H9 (cell line): Measurements from ENCODE around the gene LINGO4. TPM values are rescaled to one million over a fixed set of nuclear protein-coding genes. Genes with fewer than 3 reads are reported as not detected.

Experiments
- DNase-seq: peaks from one replicate; pipeline ENCODE4 v3.0.0-alpha.2; 2017
- H2AFZ ChIP-seq: one replicate; pipeline ENCODE4 v1.6.1; 2013; ENCODE audit warnings: mild to moderate bottlenecking, low read length, control low read depth, moderate library complexity
- H2AK5ac ChIP-seq: 2 replicates; pipeline ENCODE4 v1.6.1; 2013; ENCODE audit warnings: low read length, control low read depth, mixed read lengths; ENCODE audit not compliant: insufficient read length
- H2BK120ac ChIP-seq: one replicate; pipeline ENCODE4 v1.6.1; 2013; ENCODE audit warnings: low read depth, mild to moderate bottlenecking, low read length, control low read depth, inconsistent platforms; ENCODE audit not compliant: poor library complexity, severe bottlenecking
- H2BK12ac ChIP-seq: 2 replicates; pipeline ENCODE4 v1.6.1; 2013; ENCODE audit warnings: low read length, control low read depth, mixed read lengths, low read depth; ENCODE audit not compliant: insufficient read length
- H2BK15ac ChIP-seq: 2 replicates; pipeline ENCODE4 v1.6.1; 2013; ENCODE audit warnings: low read depth, low read length, control low read depth
- H2BK20ac ChIP-seq: one replicate; pipeline ENCODE4 v1.6.1; 2013; ENCODE audit warnings: low read depth, mild to moderate bottlenecking, low read length, control low read depth, inconsistent platforms; ENCODE audit not compliant: poor library complexity, severe bottlenecking
- H2BK5ac ChIP-seq: 2 replicates; pipeline ENCODE4 v1.6.1; 2013; ENCODE audit warnings: low read length, control low read depth, mixed read lengths; ENCODE audit not compliant: insufficient read length
- H3K14ac ChIP-seq: 2 replicates; pipeline ENCODE4 v1.6.1; 2013; ENCODE audit warnings: low read length, control low read depth; ENCODE audit not compliant: insufficient read depth
- H3K18ac ChIP-seq: 2 replicates; pipeline ENCODE4 v1.6.1; 2013; ENCODE audit warnings: low read depth, mild to moderate bottlenecking, mixed read lengths, low read length, control low read depth; ENCODE audit not compliant: insufficient read length
- H3K23ac ChIP-seq: 2 replicates; pipeline ENCODE4 v1.6.1; 2013; ENCODE audit warnings: low read length, control low read depth, mixed read lengths, low read depth; ENCODE audit not compliant: insufficient read length
- H3K23me2 ChIP-seq: 2 replicates; pipeline ENCODE4 v1.6.1; 2013; ENCODE audit warnings: low read depth, mild to moderate bottlenecking, mixed read lengths, low read length, control low read depth; ENCODE audit not compliant: insufficient read length, poor library complexity, severe bottlenecking
- H3K27ac ChIP-seq: 2 replicates; pipeline ENCODE4 v1.5.1; 2013; ENCODE audit warnings: low read length, control low read depth, mixed read lengths, low read depth; ENCODE audit not compliant: insufficient read length
- H3K27me3 ChIP-seq: 2 replicates; pipeline ENCODE4 v1.6.1; 2013; ENCODE audit warnings: low read length, control low read depth, inconsistent platforms; ENCODE audit not compliant: insufficient read depth
- H3K4ac ChIP-seq: 2 replicates; pipeline ENCODE4 v1.6.1; 2013; ENCODE audit warnings: low read depth, mild to moderate bottlenecking, control low read depth, inconsistent platforms, low read length, moderate library complexity
- H3K4me1 ChIP-seq: 2 replicates; pipeline ENCODE4 v1.6.1; 2013; ENCODE audit warnings: low read length, control low read depth, inconsistent platforms; ENCODE audit not compliant: insufficient read depth
- H3K4me2 ChIP-seq: 2 replicates; pipeline ENCODE4 v1.6.1; 2013; ENCODE audit warnings: low read length, control low read depth, mixed read lengths; ENCODE audit not compliant: insufficient read length, insufficient read depth
- H3K56ac ChIP-seq: 2 replicates; pipeline ENCODE4 v1.6.1; 2013; ENCODE audit warnings: low read depth, mild to moderate bottlenecking, mixed read lengths, low read length, control low read depth; ENCODE audit not compliant: insufficient read length
- H3K79me1 ChIP-seq: 2 replicates; pipeline ENCODE4 v1.6.1; 2013; ENCODE audit warnings: low read depth, mild to moderate bottlenecking, moderate library complexity, low read length, control low read depth, inconsistent platforms; ENCODE audit not compliant: insufficient read depth, poor library complexity, severe bottlenecking
- H3K79me2 ChIP-seq: 2 replicates; pipeline ENCODE4 v1.6.1; 2013; ENCODE audit warnings: low read length, control low read depth, inconsistent platforms; ENCODE audit not compliant: insufficient read depth
- H3K9ac ChIP-seq: 2 replicates; pipeline ENCODE4 v1.6.1; 2013; ENCODE audit warnings: low read length, control low read depth, mixed read lengths; ENCODE audit not compliant: insufficient read length; ENCODE audit errors: extremely low read depth
- H3K9me3 ChIP-seq: one replicate; pipeline ENCODE4 v1.6.1; 2013; ENCODE audit warnings: low read depth, low read length, inconsistent platforms; ENCODE audit not compliant: control insufficient read depth
- H3T11ph ChIP-seq: one replicate; pipeline ENCODE4 v1.6.1; 2013; ENCODE audit warnings: mild to moderate bottlenecking, low read length, control low read depth, inconsistent platforms
- H4K20me1 ChIP-seq: one replicate; pipeline ENCODE4 v1.6.1; 2013; ENCODE audit not compliant: control insufficient read depth, insufficient read length, insufficient read depth
- H4K5ac ChIP-seq: 2 replicates; pipeline ENCODE4 v1.6.1; 2013; ENCODE audit warnings: low read depth, mild to moderate bottlenecking, mixed read lengths, low read length, control low read depth; ENCODE audit not compliant: insufficient read length
- H4K8ac ChIP-seq: replicated peaks from 2 replicates; pipeline ENCODE4 v1.6.1; 2013; ENCODE audit warnings: low read length, control low read depth, mixed read lengths, low read depth; ENCODE audit not compliant: insufficient read length
- H4K91ac ChIP-seq: 2 replicates; pipeline ENCODE4 v1.6.1; 2013; ENCODE audit warnings: low read depth, mild to moderate bottlenecking, moderate library complexity, mixed read lengths, low read length, control low read depth; ENCODE audit not compliant: insufficient read length
- H3K27ac Mint-ChIP-seq, 3 experiments: 2 replicates in 2 of 3; 3 replicates in 1 of 3; pipeline ENCODE4 v1.8.0; 2020 to 2021; ENCODE audit warnings: mixed read lengths in 3 of 3, mild to moderate bottlenecking in 1 of 3, moderate library complexity in 1 of 3
- H3K27me3 Mint-ChIP-seq: 2 replicates; pipeline ENCODE4 v1.8.0; 2021; ENCODE audit warnings: low read depth, mild to moderate bottlenecking, moderate library complexity, mixed read lengths
- H3K36me3 Mint-ChIP-seq, 3 experiments: 2 replicates in 2 of 3; 3 replicates in 1 of 3; pipeline ENCODE4 v1.8.0; 2020 to 2021; ENCODE audit warnings: low read depth in 3 of 3, mixed read lengths in 3 of 3; ENCODE audit not compliant: insufficient read depth in 1 of 3
- H3K4me1 Mint-ChIP-seq, 2 experiments: 2 replicates each; pipeline ENCODE4 v1.8.0; 2020; ENCODE audit warnings: mixed read lengths in 2 of 2
- H3K4me3 Mint-ChIP-seq, 2 experiments: 2 replicates in 1 of 2; 3 replicates in 1 of 2; pipeline ENCODE4 v1.8.0; 2020 to 2021; ENCODE audit warnings: mild to moderate bottlenecking in 2 of 2, mixed read lengths in 2 of 2, moderate library complexity in 1 of 2
- H3K9me3 Mint-ChIP-seq, 2 experiments: 2 replicates in 1 of 2; 3 replicates in 1 of 2; pipeline ENCODE4 v1.8.0; 2020; ENCODE audit warnings: mild to moderate bottlenecking in 2 of 2, mixed read lengths in 2 of 2, moderate library complexity in 1 of 2
- WGBS: extraction: QIAGEN DNeasy Blood & Tissue Kit; methylation state at CpG from one replicate; pipeline ENCODE4 v1.1.7; 2013; ENCODE audit warnings: missing lambda C conversion rate, low lambda C conversion rate, mixed read lengths; ENCODE audit not compliant: insufficient read length; ENCODE audit errors: extremely low coverage; 5-methylcytosine and 5-hydroxymethylcytosine counted together
- total RNA-seq: library from RNA; stranded (reverse); gene quantifications from 2 replicates; pipeline ENCODE4 v1.2.1, GENCODE V29; 2021
- TF ChIP-seq, protein P1 (sequence below): fragments of 200-600 bp; sonication (generic); conservative IDR thresholded peaks from 3 replicates; pipeline ENCODE4 v1.8.0; 2021; ENCODE audit warnings: antibody characterized with exemption, mild to moderate bottlenecking

Gene LINGO4
- total RNA-seq, 1 experiment from 2014 or later = not detected

DNA sequence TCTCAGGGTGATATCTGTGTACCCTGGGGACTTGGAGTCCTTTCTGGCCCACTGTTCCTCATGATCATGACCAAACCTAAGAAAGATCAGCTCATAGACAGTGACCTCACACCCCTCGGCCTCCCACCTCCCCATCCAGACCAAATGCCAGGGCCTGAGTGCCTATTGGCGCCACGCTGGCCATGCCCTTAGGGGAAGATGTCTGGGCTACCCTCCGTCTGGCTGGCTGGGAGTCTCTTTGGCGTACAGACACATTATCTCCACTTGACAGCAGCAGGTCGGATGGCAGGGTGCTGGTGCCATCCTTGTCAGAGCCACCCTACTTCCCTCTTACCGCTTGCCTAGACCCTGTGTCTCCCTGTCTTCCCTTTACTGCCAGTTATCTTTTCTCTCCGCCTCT lies 18.0 kb upstream of the LINGO4 start:
- TF ChIP-seq, protein P1, sequence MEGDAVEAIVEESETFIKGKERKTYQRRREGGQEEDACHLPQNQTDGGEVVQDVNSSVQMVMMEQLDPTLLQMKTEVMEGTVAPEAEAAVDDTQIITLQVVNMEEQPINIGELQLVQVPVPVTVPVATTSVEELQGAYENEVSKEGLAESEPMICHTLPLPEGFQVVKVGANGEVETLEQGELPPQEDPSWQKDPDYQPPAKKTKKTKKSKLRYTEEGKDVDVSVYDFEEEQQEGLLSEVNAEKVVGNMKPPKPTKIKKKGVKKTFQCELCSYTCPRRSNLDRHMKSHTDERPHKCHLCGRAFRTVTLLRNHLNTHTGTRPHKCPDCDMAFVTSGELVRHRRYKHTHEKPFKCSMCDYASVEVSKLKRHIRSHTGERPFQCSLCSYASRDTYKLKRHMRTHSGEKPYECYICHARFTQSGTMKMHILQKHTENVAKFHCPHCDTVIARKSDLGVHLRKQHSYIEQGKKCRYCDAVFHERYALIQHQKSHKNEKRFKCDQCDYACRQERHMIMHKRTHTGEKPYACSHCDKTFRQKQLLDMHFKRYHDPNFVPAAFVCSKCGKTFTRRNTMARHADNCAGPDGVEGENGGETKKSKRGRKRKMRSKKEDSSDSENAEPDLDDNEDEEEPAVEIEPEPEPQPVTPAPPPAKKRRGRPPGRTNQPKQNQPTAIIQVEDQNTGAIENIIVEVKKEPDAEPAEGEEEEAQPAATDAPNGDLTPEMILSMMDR = no peak
- no peaks in the 10 kb centered on the region for H4K20me1 ChIP-seq
- H3K18ac ChIP-seq = no peak overlapping the region
- no peak overlapping the region for H2AK5ac ChIP-seq
- Mint-ChIP-seq H3K27me3 (no peaks in the 10 kb centered on the region; the same call in none of the 2 replicates), H3K9me3 (no peaks in the 10 kb centered on the region), H3K4me1 (peaks cover 26 to 28% of the 10 kb centered on the region in 2 experiments), H3K27ac (no peak overlapping the region), H3K4me3 (no peak overlapping the region), H3K36me3 (no peaks in the 10 kb centered on the region)
- H3K56ac ChIP-seq = no peak overlapping the region
- no peak overlapping the region for H2BK5ac ChIP-seq
- H2AFZ ChIP-seq = no peak overlapping the region
- peaks cover 2% of the 10 kb centered on the region; the same call in 1 of the 2 replicates for H3K4me1 ChIP-seq
- no peak overlapping the region for H3K14ac ChIP-seq
- no peak overlapping the region for H3K4me2 ChIP-seq
- H4K5ac ChIP-seq = no peak overlapping the region
- no peak overlapping the region for H2BK15ac ChIP-seq
- WGBS = no CpG with 5 or more reads among the region's 8 CpGs
- no peaks in the 10 kb centered on the region for H3K79me2 ChIP-seq
- H2BK120ac ChIP-seq = no peak overlapping the region
- no peak overlapping the region for H3K23ac ChIP-seq
- no peak overlapping the region for H3K4ac ChIP-seq
- H3K23me2 ChIP-seq = no peaks in the 10 kb centered on the region
- H2BK20ac ChIP-seq = no peak overlapping the region
- H4K8ac ChIP-seq = no peak overlapping the region
- H2BK12ac ChIP-seq = no peak overlapping the region
- H4K91ac ChIP-seq = no peak overlapping the region
- H3T11ph ChIP-seq = no peak overlapping the region
- H3K9me3 ChIP-seq = no peaks in the 10 kb centered on the region
- no peak overlapping the region for H3K27ac ChIP-seq
- DNase-seq = no peak
- H3K9ac ChIP-seq = no peak overlapping the region
- H3K79me1 ChIP-seq = no peaks in the 10 kb centered on the region
- H3K27me3 ChIP-seq = no peaks in the 10 kb centered on the region
